ENCODE measurements around the gene ZBTB33.

- peak; percentile 49 for TF ChIP-seq CTCF (IDR thresholded peaks at IDR 0.05)
- no peak for TF ChIP-seq TP53 (CRISPR knock-in tag; IDR thresholded peaks at IDR 0.05)
Measured at GRCh38 chrX:120250522-120251271, at the start of gene ZBTB33.

All from A549 (cell line).